GM12873 (cell line): Measurements from ENCODE around the gene GBX1.

Source experiments
- CTCF ChIP-seq: IDR thresholded peaks from 2 replicates; pipeline ENCODE4 v1.5.1; 2012; ENCODE audit warnings: low read depth, mild to moderate bottlenecking, moderate library complexity, low read length, control low read depth; ENCODE audit not compliant: insufficient read depth; ENCODE audit errors: missing control alignments

The GBX1 gene

GRCh38 chr7:151132461-151133205 lies 34.9 kb downstream of the GBX1 start:
- no peak for TF ChIP-seq CTCF

GRCh38 chr7:151131592-151132293 lies 35.8 kb downstream of the GBX1 start:
- TF ChIP-seq CTCF: no peak

- TF ChIP-seq CTCF: no peak
These were observed 36.3 kb downstream of the GBX1 start for GRCh38 chr7:151131224-151131591.

GRCh38 chr7:151130741-151131157 lies 36.7 kb downstream of the GBX1 start:
- TF ChIP-seq CTCF: no peak

- no peak for TF ChIP-seq CTCF
These were observed 37.4 kb downstream of the GBX1 start for GRCh38 chr7:151129960-151130591.

GRCh38 chr7:151129117-151129959 lies 38.2 kb downstream of the GBX1 start:
- no peak for TF ChIP-seq CTCF
